GM12864 (cell line): ENCODE data around the gene HOXC9.

ENCODE experiments used
- DNase-seq: peaks from one replicate; pipeline ENCODE4 v3.0.0-alpha.2; 2011; ENCODE audit warnings: low read depth
- H3K4me3 ChIP-seq: 2 replicates; pipeline ENCODE4 v1.5.1; 2011; ENCODE audit warnings: mild to moderate bottlenecking, low read depth, low read length, control low read depth
- TF ChIP-seq, protein P1 (sequence below): IDR thresholded peaks from 2 replicates; pipeline ENCODE4 v1.5.1; 2011; ENCODE audit warnings: low read depth, mild to moderate bottlenecking, moderate library complexity, low read length, control low read depth, inconsistent platforms; ENCODE audit errors: missing control alignments

Gene HOXC9

DNA sequence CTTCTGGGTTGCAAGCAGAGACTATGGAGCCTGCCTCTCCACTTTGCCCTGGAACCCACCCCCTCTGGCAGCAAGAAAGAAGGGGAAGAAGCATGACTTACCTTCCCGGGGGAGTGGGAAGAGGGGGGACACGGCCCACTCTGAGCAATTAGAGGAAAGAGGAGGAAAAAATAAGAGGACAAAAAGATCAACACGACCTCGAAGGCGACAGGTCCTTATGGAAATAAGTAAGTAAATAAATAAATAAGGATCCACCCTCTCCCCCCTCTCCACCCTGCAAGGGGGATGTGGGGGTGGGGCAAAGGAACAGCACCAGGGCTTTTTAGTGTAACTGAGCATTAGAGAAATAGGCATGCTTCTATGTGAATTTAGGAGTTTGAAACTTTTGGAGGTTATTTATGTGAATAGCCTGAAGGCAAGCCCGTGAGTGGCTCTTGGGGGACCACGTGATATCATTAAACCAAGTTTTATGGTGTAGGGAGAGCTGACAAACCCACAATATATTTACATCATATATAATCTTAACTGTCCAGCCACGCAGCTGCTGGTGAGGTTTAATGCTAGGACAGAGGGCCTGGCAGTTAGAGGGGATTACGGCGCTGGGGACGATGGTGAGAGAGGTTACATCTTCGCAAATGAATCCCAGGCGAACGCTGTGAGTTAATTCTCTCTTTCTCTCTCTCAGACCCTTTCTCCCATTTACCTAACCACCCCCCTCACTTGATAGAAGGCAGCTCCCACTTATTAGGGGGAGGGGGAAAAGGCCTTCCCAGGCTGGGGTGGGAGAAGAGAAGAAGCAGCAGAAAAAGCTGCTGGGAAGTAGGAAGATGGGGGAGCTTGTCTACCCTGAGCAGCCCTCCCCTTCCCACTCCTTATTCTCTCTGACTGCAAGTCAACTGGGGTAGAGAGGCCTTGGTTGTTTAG is 37.7 kb downstream of the HOXC9 start:
- H3K4me3 ChIP-seq: no peak overlapping the region
- no peak for DNase-seq
- TF ChIP-seq, protein P1, sequence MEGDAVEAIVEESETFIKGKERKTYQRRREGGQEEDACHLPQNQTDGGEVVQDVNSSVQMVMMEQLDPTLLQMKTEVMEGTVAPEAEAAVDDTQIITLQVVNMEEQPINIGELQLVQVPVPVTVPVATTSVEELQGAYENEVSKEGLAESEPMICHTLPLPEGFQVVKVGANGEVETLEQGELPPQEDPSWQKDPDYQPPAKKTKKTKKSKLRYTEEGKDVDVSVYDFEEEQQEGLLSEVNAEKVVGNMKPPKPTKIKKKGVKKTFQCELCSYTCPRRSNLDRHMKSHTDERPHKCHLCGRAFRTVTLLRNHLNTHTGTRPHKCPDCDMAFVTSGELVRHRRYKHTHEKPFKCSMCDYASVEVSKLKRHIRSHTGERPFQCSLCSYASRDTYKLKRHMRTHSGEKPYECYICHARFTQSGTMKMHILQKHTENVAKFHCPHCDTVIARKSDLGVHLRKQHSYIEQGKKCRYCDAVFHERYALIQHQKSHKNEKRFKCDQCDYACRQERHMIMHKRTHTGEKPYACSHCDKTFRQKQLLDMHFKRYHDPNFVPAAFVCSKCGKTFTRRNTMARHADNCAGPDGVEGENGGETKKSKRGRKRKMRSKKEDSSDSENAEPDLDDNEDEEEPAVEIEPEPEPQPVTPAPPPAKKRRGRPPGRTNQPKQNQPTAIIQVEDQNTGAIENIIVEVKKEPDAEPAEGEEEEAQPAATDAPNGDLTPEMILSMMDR: no peak

DNA sequence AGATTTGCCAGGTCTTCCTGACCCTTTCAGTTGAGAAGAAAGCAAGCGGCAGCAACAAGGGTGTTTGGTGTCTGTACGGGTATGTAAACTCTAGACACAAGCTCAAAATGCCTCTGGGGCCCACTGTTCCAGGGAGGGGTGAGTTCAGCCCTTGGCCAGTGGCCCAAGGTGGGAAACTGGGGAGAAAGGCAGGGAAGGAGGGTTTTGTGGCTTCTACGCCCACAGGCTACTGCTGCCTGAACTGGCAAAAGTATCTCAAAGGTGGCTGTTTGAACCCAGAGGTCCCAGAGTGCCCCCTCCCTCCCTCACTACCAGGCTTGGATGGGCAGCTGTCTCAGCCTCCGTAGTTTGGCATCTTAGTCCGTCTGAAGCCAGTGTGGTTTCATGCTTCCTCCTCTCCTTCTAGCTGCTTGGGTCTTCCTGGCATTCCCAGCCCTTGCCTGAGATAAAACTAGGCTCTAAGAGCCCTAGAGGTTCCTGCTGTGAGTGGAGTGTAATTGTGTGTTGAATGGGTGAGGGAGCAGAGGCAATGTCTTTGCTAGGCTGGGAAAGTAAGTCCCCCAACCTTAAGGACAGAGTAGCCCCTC is 38.4 kb downstream of the HOXC9 start:
- TF ChIP-seq, protein P1: no peak
- DNase-seq: no peak
- H3K4me3 ChIP-seq: no peak overlapping the region

DNA sequence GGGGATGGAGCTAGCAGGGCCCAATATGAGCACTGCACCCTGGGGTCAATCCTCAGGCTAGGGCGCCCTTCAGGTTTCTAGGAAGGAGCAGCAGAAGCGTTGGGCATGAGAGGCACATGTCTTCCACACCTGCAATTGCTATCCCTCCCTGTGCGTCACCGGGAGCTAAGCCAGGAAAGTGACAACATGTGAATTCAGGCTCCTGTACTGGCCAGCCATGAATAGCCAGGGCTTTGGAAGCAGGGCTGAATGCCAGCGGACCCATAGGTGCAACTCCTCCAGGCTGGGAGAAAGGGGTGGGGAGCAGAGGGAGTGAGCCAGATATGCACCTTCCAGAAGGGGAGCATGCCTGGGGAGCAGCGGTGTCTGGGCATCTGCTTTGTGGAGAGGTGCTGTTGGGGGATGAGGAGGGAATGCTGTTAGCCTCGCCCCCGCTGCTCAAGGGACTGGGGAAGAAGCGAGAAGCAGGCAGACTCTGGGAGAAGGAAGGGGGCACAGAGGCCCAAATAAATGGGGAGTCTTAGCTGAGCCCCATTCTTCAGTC is 39.0 kb downstream of the HOXC9 start:
- no peak overlapping the region for H3K4me3 ChIP-seq
- TF ChIP-seq, protein P1: no peak
- no peak for DNase-seq

DNA sequence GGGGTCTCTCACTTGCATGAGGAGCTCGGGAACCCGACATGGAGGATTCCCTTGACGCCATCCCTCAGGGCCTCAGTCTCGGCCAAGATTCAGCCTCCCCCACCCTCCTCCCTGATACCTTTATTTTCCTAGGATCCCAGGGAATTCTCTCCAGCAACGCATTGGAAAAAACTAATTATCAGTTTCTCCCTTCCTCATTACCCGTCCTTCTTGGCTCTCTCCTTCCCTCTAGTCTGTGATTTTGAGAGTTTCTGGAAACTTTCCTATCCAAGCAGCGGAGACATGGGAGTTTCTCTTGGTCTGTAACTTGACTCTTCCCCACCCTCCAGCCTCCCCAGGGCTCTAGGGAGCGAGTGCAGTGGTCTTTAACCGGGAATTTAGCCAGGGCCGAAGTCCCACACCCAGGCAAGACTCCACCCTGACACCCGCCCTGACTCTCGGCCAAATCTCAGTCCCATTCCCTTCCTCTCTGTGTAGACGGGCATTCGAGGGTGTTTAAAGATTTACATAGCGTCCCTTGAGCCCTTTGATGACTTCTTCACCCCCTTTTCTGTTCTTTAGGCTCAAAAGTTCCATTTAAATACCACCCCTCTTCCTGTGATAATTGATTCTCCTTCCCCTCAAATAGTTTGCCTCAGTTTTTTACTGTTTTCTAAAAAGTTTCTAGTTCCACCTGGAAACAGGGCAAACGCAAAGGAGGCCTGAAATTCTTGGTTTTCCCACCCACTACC is 39.6 kb downstream of the HOXC9 start:
- TF ChIP-seq, protein P1: no peak
- DNase-seq: no peak
- no peak overlapping the region for H3K4me3 ChIP-seq

DNA sequence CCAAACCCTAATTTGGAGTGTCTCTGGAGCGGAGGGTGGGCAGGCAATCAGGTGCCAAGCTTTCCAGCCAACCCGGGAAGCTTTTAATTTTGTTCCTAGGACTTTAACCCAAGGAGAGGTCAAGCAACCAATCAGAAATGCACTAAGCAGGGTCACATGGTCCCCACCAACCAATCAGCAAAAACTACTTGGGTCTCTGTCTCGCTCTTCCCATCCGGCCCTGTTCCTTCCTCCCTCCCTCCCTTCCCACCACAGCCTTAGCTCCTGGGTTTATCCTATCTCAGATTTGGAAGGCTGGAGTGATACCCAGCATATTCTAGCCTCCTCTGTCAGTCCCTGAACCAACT is 40.2 kb downstream of the HOXC9 start:
- no peak overlapping the region for H3K4me3 ChIP-seq
- DNase-seq: no peak
- TF ChIP-seq, protein P1: no peak

DNA sequence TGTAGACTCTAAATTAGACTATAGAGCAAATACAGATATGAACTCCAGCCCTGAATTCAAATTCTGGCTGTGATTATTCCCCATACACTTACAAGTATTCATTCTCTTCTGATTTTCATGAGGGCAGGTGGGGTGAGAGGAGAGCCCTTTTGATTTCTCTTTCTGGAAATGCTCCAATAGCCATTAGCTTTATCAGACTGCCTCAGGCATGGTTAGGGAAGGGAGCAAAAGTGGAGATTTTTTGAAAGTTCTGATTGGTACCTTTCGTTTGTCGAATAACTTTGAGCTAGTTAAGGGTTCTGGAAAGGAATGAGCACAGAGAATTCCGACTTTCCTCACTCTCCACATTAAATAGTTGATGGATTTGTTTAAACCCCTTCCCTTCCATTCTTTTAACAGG is 40.7 kb downstream of the HOXC9 start:
- H3K4me3 ChIP-seq: no peak overlapping the region
- TF ChIP-seq, protein P1: no peak
- DNase-seq: no peak
